ENCODE measurements around the gene KCNK15. TPM values are rescaled to one million over a fixed set of nuclear protein-coding genes. Genes with fewer than 3 reads are reported as not detected.

Gene KCNK15
- total RNA-seq, 4 donors from 2014 or later = 0.54 TPM; not detected in 3

DNA sequence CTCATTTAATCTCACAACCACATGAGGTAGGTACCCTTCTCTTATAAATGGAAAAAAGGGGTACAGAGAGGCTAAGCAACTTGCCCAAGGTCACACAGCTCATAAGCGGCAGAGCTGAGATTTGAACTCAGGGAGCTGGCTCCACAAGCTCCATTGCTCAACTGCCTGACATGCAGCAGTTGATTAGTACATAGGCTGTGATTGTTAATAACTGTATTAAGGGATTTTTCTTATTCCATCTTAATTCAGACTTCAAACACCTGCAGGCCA, 23.9 kb upstream of the KCNK15 start:
- no peak for TF ChIP-seq POLR2A (IDR thresholded peaks at IDR 0.05)
- TF ChIP-seq, protein P1, sequence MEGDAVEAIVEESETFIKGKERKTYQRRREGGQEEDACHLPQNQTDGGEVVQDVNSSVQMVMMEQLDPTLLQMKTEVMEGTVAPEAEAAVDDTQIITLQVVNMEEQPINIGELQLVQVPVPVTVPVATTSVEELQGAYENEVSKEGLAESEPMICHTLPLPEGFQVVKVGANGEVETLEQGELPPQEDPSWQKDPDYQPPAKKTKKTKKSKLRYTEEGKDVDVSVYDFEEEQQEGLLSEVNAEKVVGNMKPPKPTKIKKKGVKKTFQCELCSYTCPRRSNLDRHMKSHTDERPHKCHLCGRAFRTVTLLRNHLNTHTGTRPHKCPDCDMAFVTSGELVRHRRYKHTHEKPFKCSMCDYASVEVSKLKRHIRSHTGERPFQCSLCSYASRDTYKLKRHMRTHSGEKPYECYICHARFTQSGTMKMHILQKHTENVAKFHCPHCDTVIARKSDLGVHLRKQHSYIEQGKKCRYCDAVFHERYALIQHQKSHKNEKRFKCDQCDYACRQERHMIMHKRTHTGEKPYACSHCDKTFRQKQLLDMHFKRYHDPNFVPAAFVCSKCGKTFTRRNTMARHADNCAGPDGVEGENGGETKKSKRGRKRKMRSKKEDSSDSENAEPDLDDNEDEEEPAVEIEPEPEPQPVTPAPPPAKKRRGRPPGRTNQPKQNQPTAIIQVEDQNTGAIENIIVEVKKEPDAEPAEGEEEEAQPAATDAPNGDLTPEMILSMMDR (IDR thresholded peaks at IDR 0.05) = no peak
- no peaks in the 10 kb centered on the region for H3K4me1 ChIP-seq
- no peaks in the 10 kb centered on the region for H3K27me3 ChIP-seq
- H3K9me3 ChIP-seq = no peaks in the 10 kb centered on the region
- H3K36me3 ChIP-seq = no peaks in the 10 kb centered on the region
- no peak overlapping the region for H3K4me3 ChIP-seq
- no peak overlapping the region for H3K27ac ChIP-seq
- DNase-seq = no peak

DNA sequence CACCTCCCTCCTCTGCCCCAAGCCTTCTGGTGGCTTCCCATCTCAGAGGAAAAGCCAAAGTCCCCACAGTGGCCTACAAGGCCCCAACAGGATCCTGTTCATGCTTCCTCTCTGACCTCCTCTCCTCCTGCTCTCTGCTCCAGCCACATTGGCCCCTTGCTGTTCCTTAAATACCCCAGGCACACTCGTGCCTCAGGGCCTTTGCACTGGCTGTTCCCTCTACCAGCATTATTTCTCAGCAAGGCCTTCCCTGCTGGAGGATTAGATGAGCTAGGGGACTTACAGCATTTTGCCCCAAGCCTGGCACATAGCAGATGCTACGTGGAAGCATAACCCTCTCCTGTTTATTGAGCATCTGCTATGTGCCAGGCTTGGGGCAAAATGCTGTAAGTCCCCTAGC, 22.7 kb upstream of the KCNK15 start:
- Histone ChIP-seq H3K27me3 (no peaks in the 10 kb centered on the region), H3K27ac (no peak overlapping the region), H3K4me1 (no peaks in the 10 kb centered on the region), H3K9me3 (no peaks in the 10 kb centered on the region), H3K4me3 (no peak overlapping the region), H3K36me3 (no peaks in the 10 kb centered on the region)
- DNase-seq = no peak
- TF ChIP-seq POLR2A (IDR thresholded peaks at IDR 0.05) = no peak
- TF ChIP-seq, protein P1 (IDR thresholded peaks at IDR 0.05) = no peak

DNA sequence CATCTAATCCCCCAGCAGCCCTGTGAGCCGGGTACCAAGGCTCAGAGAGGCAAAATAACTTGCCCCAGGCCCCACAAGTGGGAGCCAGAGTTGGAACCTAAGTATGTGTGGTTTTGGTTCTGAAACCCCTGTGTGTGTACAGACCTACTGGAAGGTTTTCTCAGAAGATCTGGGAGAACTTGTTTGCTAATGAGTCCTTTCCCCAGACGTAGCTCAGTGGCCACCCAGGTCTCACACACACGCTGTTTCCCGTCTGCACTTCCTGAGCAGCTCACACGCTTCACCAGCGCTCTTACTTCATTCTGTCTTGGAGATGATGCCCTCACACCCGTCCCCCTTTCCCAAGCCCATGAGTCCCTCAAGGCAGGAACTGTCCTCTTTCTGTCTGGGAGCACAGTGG, 22.3 kb upstream of the KCNK15 start:
- no peaks in the 10 kb centered on the region for H3K27me3 ChIP-seq
- TF ChIP-seq POLR2A (IDR thresholded peaks at IDR 0.05) = no peak
- TF ChIP-seq, protein P1 (IDR thresholded peaks at IDR 0.05) = no peak
- H3K36me3 ChIP-seq = no peaks in the 10 kb centered on the region
- no peak for DNase-seq
- H3K4me1 ChIP-seq = no peaks in the 10 kb centered on the region
- no peaks in the 10 kb centered on the region for H3K9me3 ChIP-seq
- H3K27ac ChIP-seq = no peak overlapping the region
- no peak overlapping the region for H3K4me3 ChIP-seq

DNA sequence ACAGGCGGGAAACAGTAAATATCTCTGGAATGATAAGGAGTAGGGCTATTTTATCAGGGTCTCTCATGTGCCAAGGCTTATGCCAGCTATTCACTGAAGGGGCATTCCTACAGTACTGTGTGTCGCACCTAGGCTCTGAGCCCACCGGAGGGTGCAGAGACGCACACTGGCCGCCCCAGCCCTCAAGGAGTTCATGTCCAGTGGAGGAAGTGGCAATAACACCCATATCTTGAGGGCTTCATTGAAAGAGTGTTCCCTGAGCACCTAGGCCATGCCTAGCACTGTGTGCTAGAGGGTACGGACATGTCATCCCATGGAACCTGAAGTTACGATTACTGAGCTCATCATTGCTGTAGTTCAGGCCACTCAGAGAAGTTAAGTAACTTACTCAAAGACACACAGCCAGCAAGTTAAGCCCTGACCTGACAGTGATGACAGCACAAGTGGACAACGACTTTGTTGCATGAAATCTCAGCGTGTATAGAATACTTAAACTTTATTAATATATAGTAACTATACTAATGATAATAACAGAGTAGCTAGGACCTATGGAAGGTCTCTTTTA, 21.8 kb upstream of the KCNK15 start:
- TF ChIP-seq POLR2A (IDR thresholded peaks at IDR 0.05) = no peak
- TF ChIP-seq, protein P1 (IDR thresholded peaks at IDR 0.05) = no peak
- Histone ChIP-seq H3K4me1 (no peaks in the 10 kb centered on the region), H3K27me3 (no peaks in the 10 kb centered on the region), H3K27ac (no peak overlapping the region), H3K4me3 (no peak overlapping the region), H3K9me3 (no peaks in the 10 kb centered on the region), H3K36me3 (no peaks in the 10 kb centered on the region)
- no peak for DNase-seq

DNA sequence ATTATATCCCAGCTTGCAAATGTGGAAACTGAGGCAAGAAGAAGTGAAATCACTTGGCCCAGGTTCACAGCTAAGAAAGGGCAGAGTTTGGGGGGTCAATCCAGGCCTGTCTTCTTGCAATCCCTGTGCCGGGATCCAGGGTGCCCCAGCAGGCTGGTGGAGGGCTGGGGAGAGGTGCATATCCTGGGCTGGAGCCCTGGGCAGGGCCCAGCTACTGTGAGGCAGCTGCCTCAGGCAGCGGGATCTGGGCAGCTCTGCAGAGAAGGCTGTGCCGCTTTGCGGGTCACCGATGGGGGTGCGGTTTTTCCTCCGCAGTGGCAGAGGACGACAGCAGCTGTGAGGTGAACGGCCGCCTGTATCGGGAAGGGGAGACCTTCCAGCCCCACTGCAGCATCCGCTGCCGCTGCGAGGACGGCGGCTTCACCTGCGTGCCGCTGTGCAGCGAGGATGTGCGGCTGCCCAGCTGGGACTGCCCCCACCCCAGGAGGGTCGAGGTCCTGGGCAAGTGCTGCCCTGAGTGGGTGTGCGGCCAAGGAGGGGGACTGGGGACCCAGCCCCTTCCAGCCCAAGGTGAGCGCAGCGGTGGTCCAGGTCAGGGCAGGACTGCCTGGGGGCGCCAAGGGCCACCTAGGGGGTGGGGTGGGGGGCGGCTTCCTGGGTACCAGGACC, 21.1 kb upstream of the KCNK15 start:
- Histone ChIP-seq H3K27me3 (no peaks in the 10 kb centered on the region), H3K4me1 (no peaks in the 10 kb centered on the region), H3K36me3 (no peaks in the 10 kb centered on the region), H3K27ac (no peak overlapping the region), H3K9me3 (no peaks in the 10 kb centered on the region), H3K4me3 (no peak overlapping the region)
- no peak for TF ChIP-seq POLR2A (IDR thresholded peaks at IDR 0.05)
- TF ChIP-seq, protein P1 (IDR thresholded peaks at IDR 0.05) = no peak
- DNase-seq = no peak

DNA sequence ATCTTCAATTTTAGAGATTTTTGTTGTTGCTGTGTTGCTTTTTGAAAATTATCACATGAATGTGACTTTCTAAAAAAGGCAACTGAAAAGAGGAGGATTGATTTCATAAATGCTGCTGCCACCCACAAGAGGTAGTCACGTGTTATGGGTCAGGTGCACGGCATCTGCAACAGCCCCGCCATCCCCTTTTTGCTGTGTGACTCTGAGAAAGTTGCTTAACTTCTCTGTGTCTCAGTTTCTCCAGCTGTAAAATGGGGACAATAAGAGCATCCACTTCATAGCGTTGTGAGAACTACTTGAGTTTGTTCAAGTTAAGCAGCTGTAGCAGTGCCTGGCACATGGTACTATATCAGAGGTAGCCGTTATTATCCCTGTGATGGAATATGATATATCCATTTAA, 19.8 kb upstream of the KCNK15 start:
- H3K4me3 ChIP-seq = no peak overlapping the region

More for the DNA sequence above, 19.8 kb upstream of the KCNK15 start:
- no peaks in the 10 kb centered on the region for H3K9me3 ChIP-seq
- no peak for DNase-seq
- TF ChIP-seq POLR2A (IDR thresholded peaks at IDR 0.05) = no peak
- TF ChIP-seq, protein P1 (IDR thresholded peaks at IDR 0.05) = no peak
- H3K27ac ChIP-seq = no peak overlapping the region
- no peaks in the 10 kb centered on the region for H3K27me3 ChIP-seq
- H3K36me3 ChIP-seq = no peaks in the 10 kb centered on the region
- H3K4me1 ChIP-seq = no peaks in the 10 kb centered on the region

Measured in Peyer's patch (tissue), 4 donors.